Ascending aorta (tissue), 2 donors: Measurements from ENCODE around the gene RBM45. TPM values are rescaled to one million over a fixed set of nuclear protein-coding genes. Genes with fewer than 3 reads are reported as not detected.

Experiments
- DNase-seq, 2 donors: peaks; one replicate each; pipeline ENCODE4 v3.0.0-alpha.2; 2019; ENCODE audit warnings: low spot score in 2 of 2
- H3K27ac ChIP-seq, 2 donors: fragments of 200-600 bp; sonication (generic); one replicate each; pipeline ENCODE4 v1.5.1; 2016 to 2017; ENCODE audit warnings: mild to moderate bottlenecking in 1 of 2
- H3K27me3 ChIP-seq: fragments of 200-600 bp; sonication (generic); one replicate; pipeline ENCODE4 v1.5.1; 2017
- H3K36me3 ChIP-seq, 2 donors: fragments of 200-600 bp; sonication (generic); one replicate each; pipeline ENCODE4 v1.5.1; 2016
- H3K4me1 ChIP-seq, 2 donors: fragments of 200-600 bp; sonication (generic); one replicate each; pipeline ENCODE4 v1.5.1; 2016 to 2017; ENCODE audit warnings: mild to moderate bottlenecking in 1 of 2
- H3K4me3 ChIP-seq, 2 donors: fragments of 200-600 bp; sonication (generic); one replicate each; pipeline ENCODE4 v1.5.1; 2016 to 2017; ENCODE audit warnings: mild to moderate bottlenecking in 1 of 2
- H3K9me3 ChIP-seq, 2 donors: fragments of 200-600 bp; sonication (generic); one replicate each; pipeline ENCODE4 v1.5.1; 2016
- CTCF ChIP-seq, 3 experiments: fragments of 200-600 bp in 2 of 3; fragments of 450-650 bp in 1 of 3; sonication (generic) in 2 of 3; IDR thresholded peaks; one replicate each; pipeline ENCODE4 v1.5.1; 2016 to 2019; ENCODE audit warnings: antibody characterized with exemption in 3 of 3, mild to moderate bottlenecking in 1 of 3, moderate library complexity in 1 of 3
- intact Hi-C: fragments of 100-400 bp; cut with DNase I; formaldehyde crosslinking; loops from one replicate; pipeline ENCODE4 v1.15.1; 2023
- total RNA-seq: library from RNA; depleted of rRNA; stranded (reverse); fragments of >200 nt; gene quantifications from one replicate; pipeline ENCODE4 v1.1.0, GENCODE V29; 2016

The RBM45 gene
- total RNA-seq, 1 donor from 2014 or later: 2.8 TPM

- Histone ChIP-seq H3K27me3 (no peaks in the 10 kb centered on the region), H3K27ac (no peak overlapping the region), H3K4me1 (no peaks in the 10 kb centered on the region), H3K4me3 (no peak overlapping the region), H3K36me3 (peaks cover 9 to 28% of the 10 kb centered on the region in 2 donors), H3K9me3 (no peaks in the 10 kb centered on the region)
- DNase-seq: no peak
- TF ChIP-seq CTCF (IDR thresholded peaks at IDR 0.05): no peak
- intact Hi-C loops: no loop called here
Measured at GRCh38 chr2:178119179-178119922, 7.1 kb downstream of the RBM45 start.

GRCh38 chr2:178123163-178123562, 10.9 kb downstream of the RBM45 start:
- Histone ChIP-seq H3K4me1 (no peaks in the 10 kb centered on the region), H3K27me3 (no peaks in the 10 kb centered on the region), H3K27ac (no peak overlapping the region), H3K9me3 (no peaks in the 10 kb centered on the region), H3K4me3 (no peak overlapping the region), H3K36me3 (peaks cover 11 to 54% of the 10 kb centered on the region in 2 donors)
- no peak for DNase-seq
- intact Hi-C loops: no loop called here
- TF ChIP-seq CTCF (IDR thresholded peaks at IDR 0.05): no peak

- Histone ChIP-seq H3K36me3 (peaks cover 11 to 67% of the 10 kb centered on the region in 2 donors), H3K27me3 (no peaks in the 10 kb centered on the region), H3K9me3 (no peaks in the 10 kb centered on the region), H3K4me1 (no peaks in the 10 kb centered on the region), H3K4me3 (no peak overlapping the region), H3K27ac (no peak overlapping the region)
- intact Hi-C loops: loop anchor here (5.0 kb wide), 1 partner anchor 67 kb away; the partner anchor contains the start of gene OSBPL6
- no peak for TF ChIP-seq CTCF (IDR thresholded peaks at IDR 0.05)
- DNase-seq: no peak
Measured at GRCh38 chr2:178125125-178125524, 12.9 kb downstream of the RBM45 start.

- no peak overlapping the region for H3K4me3 ChIP-seq
- no peak for DNase-seq
- H3K9me3 ChIP-seq: no peaks in the 10 kb centered on the region
- TF ChIP-seq CTCF (IDR thresholded peaks at IDR 0.05): no peak
- no peaks in the 10 kb centered on the region for H3K4me1 ChIP-seq
- no peaks in the 10 kb centered on the region for H3K27me3 ChIP-seq
- H3K27ac ChIP-seq: no peak overlapping the region
- H3K36me3 ChIP-seq: peaks cover 11 to 65% of the 10 kb centered on the region in 2 donors
- intact Hi-C loops: loop anchor here (5.0 kb wide), 1 partner anchor 66 kb away; the partner anchor contains the start of gene OSBPL6
Measured at GRCh38 chr2:178125862-178126261, 13.6 kb downstream of the RBM45 start.

GRCh38 chr2:178128836-178129630, 16.8 kb downstream of the RBM45 start:
- no peak for TF ChIP-seq CTCF (IDR thresholded peaks at IDR 0.05)
- H3K4me3 ChIP-seq: no peak overlapping the region
- H3K4me1 ChIP-seq: no peaks in the 10 kb centered on the region
- peaks cover 6 to 47% of the 10 kb centered on the region in 2 donors for H3K36me3 ChIP-seq
- H3K27ac ChIP-seq: no peak overlapping the region
- no peak for DNase-seq
- H3K27me3 ChIP-seq: no peaks in the 10 kb centered on the region
- intact Hi-C loops: loop anchor here (5.0 kb wide), 1 partner anchor 63 kb away; the partner anchor contains the start of gene OSBPL6
- no peaks in the 10 kb centered on the region for H3K9me3 ChIP-seq
